ENCODE data around the gene RBMS2.

The RBMS2 gene

DNA sequence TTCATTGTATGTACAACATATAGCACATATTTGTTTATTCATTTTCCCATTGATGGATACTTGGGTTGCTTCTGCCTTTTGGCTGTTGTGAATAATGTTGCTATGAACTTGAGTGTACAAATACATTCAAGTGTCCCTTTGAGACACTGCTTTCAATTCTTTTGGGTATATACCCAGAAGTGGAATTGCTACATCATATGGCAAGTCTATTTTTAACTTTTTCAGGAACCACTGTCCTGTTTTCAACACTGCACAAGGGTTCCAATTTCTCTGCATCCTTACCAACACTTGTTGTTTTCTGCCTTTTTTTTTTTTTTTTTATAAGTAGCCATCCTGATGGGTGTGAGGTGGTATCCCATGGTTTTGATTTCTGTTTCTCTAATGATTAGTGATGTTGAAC is 15.9 kb downstream of the RBMS2 start:
- Histone ChIP-seq H3K4me3 (ENCODE audit: low read depth, low read length, poor library complexity, severe bottlenecking) (no peak overlapping the region), H3K79me2 (ENCODE audit: insufficient read depth, low read length) (no peaks in the 10 kb centered on the region), H3K9me3 (ENCODE audit: low read length) (no peaks in the 10 kb centered on the region), H4K20me1 (ENCODE audit: insufficient read depth, low read length) (no peaks in the 10 kb centered on the region), H3K27ac (ENCODE audit: low read depth, low read length, poor library complexity, severe bottlenecking) (no peak overlapping the region), H3K9ac (ENCODE audit: low read length) (no peak overlapping the region), H3K4me2 (ENCODE audit: low read length) (no peak overlapping the region), H3K9me2 (ENCODE audit: low read depth, low read length) (no peaks in the 10 kb centered on the region), H3K4me1 (ENCODE audit: insufficient read depth, low read length, severe bottlenecking) (no peaks in the 10 kb centered on the region), H3K27me3 (ENCODE audit: insufficient read depth, low read length) (no peaks in the 10 kb centered on the region), H3K36me3 (ENCODE audit: insufficient read depth, low read length) (no peaks in the 10 kb centered on the region), H2AFZ (ENCODE audit: low read length) (no peak overlapping the region), H3F3A (ENCODE audit: insufficient read depth, low read length) (no peaks in the 10 kb centered on the region)
- no peak for TF ChIP-seq CTCF (IDR thresholded peaks at IDR 0.05; ENCODE audit: low read length)
- TF ChIP-seq EZH2 (IDR thresholded peaks at IDR 0.05; ENCODE audit: borderline replicate concordance, low read length) = no peak

DNA sequence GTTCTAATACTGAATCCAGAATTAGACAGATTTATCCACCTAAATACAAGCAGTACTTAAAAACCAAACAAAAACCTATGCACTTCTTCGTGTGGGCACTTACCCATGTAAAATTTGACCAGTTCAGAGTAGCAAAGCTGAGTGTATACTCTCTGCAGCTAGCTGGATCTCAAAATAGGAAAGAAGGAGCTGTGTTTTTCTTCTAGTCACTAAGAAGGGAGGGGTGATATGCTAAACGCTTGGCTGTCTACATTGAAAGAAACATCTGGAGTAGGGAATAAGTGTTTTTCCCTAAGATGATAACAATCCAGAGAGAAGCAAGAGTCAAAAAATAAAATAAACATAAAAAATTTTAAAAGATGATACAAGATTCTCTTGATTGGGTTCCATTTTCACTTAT is 20.0 kb downstream of the RBMS2 start:
- Histone ChIP-seq H3K9ac (ENCODE audit: low read length) (no peak overlapping the region), H3K36me3 (ENCODE audit: insufficient read depth, low read length) (no peaks in the 10 kb centered on the region), H3K9me3 (ENCODE audit: low read length) (no peaks in the 10 kb centered on the region), H3K27me3 (ENCODE audit: insufficient read depth, low read length) (no peaks in the 10 kb centered on the region), H4K20me1 (ENCODE audit: insufficient read depth, low read length) (no peaks in the 10 kb centered on the region), H3K27ac (ENCODE audit: low read depth, low read length, poor library complexity, severe bottlenecking) (no peak overlapping the region), H2AFZ (ENCODE audit: low read length) (no peak overlapping the region), H3K4me3 (ENCODE audit: low read depth, low read length, poor library complexity, severe bottlenecking) (no peak overlapping the region), H3K9me2 (ENCODE audit: low read depth, low read length) (no peaks in the 10 kb centered on the region), H3K79me2 (ENCODE audit: insufficient read depth, low read length) (no peaks in the 10 kb centered on the region), H3K4me1 (ENCODE audit: insufficient read depth, low read length, severe bottlenecking) (no peaks in the 10 kb centered on the region), H3F3A (ENCODE audit: insufficient read depth, low read length) (no peaks in the 10 kb centered on the region), H3K4me2 (ENCODE audit: low read length) (no peak overlapping the region)
- TF ChIP-seq CTCF (IDR thresholded peaks at IDR 0.05; ENCODE audit: low read length) = no peak
- TF ChIP-seq EZH2 (IDR thresholded peaks at IDR 0.05; ENCODE audit: borderline replicate concordance, low read length) = no peak

DNA sequence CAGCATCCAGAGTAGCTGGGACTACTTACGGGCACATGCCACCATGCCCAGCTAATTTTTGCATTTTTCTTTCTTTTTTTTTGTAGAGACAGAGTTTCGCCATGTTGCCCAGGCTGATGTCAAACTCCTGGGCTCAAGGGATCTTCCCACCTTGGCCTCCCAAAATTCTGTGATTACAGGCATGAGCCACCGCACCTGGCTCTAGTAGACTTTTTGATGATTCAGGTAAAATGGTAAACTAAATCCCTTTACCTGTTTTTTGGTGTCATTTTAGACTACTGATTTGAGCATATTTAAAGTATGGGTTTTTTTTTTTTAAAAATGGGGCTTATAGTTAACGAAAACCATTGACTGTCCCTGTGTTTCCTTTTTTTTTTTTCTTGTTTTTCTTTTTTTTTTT is 20.5 kb downstream of the RBMS2 start:
- Histone ChIP-seq H3K79me2 (ENCODE audit: insufficient read depth, low read length) (no peaks in the 10 kb centered on the region), H3K27ac (ENCODE audit: low read depth, low read length, poor library complexity, severe bottlenecking) (no peak overlapping the region), H4K20me1 (ENCODE audit: insufficient read depth, low read length) (no peaks in the 10 kb centered on the region), H2AFZ (ENCODE audit: low read length) (no peak overlapping the region), H3K4me1 (ENCODE audit: insufficient read depth, low read length, severe bottlenecking) (no peaks in the 10 kb centered on the region), H3K9me2 (ENCODE audit: low read depth, low read length) (no peaks in the 10 kb centered on the region), H3K9me3 (ENCODE audit: low read length) (no peaks in the 10 kb centered on the region), H3K27me3 (ENCODE audit: insufficient read depth, low read length) (no peaks in the 10 kb centered on the region), H3F3A (ENCODE audit: insufficient read depth, low read length) (no peaks in the 10 kb centered on the region), H3K9ac (ENCODE audit: low read length) (no peak overlapping the region), H3K36me3 (ENCODE audit: insufficient read depth, low read length) (no peaks in the 10 kb centered on the region), H3K4me3 (ENCODE audit: low read depth, low read length, poor library complexity, severe bottlenecking) (no peak overlapping the region), H3K4me2 (ENCODE audit: low read length) (no peak overlapping the region)
- TF ChIP-seq CTCF (IDR thresholded peaks at IDR 0.05; ENCODE audit: low read length) (no peak), EZH2 (IDR thresholded peaks at IDR 0.05; ENCODE audit: borderline replicate concordance, low read length) (no peak)
